Endothelial cell of umbilical vein (primary cell): ENCODE measurements around the gene KIDINS220. TPM values are rescaled to one million over a fixed set of nuclear protein-coding genes. Genes with fewer than 3 reads are reported as not detected.

Experiments used
- BruUV-seq: library from RNA; stranded (reverse); fragments of 400-500 nt; replicated peaks from 2 replicates; lab custom pipeline; 2021; lab: Mats Ljungman, UMichigan
- CTCF ChIA-PET: fragments of 300-600, 350-600 bp; sonication (Branson Sonifier 250); formaldehyde crosslinking; loops from one replicate; lab custom pipeline; 2021; ENCODE audit warnings: antibody characterized with exemption, inconsistent platforms; lab: Charles Lee
- POLR2A ChIA-PET: fragments of 300-600, 350-600 bp; sonication (Branson Sonifier 250); formaldehyde crosslinking; loops from one replicate; lab custom pipeline; 2021; ENCODE audit warnings: antibody characterized with exemption, inconsistent platforms; lab: Charles Lee
- DNase-seq: peaks from one replicate; pipeline ENCODE4 v3.0.0-alpha.2; 2011; ENCODE audit warnings: low read depth, low spot score
- FAIRE-seq: peaks from 2 replicates; lab custom pipeline; 2011; peaks lifted over from hg19 to GRCh38; lab: Jason Lieb, UNC
- H2AFZ ChIP-seq: 2 replicates; pipeline ENCODE4 v1.6.0; 2012; ENCODE audit warnings: low read depth, low read length, control low read depth, inconsistent platforms
- H3K27ac ChIP-seq: 2 replicates; pipeline ENCODE4 v1.5.1; 2011; ENCODE audit warnings: low read depth, mild to moderate bottlenecking, control low read depth, low read length, moderate library complexity; ENCODE audit not compliant: insufficient read depth
- H3K27me3 ChIP-seq, 2 experiments: 2 replicates each; pipeline versions ENCODE4 v1.6.0 to v1.6.1; 2011; ENCODE audit warnings: low read length in 2 of 2, mixed read lengths in 1 of 2; ENCODE audit not compliant: control insufficient read depth in 2 of 2, insufficient read depth in 2 of 2
- H3K36me3 ChIP-seq, 2 experiments: 2 replicates in 1 of 2; 3 replicates in 1 of 2; pipeline ENCODE4 v1.5.1; 2011; ENCODE audit warnings: low read length in 2 of 2, mild to moderate bottlenecking in 1 of 2, moderate library complexity in 1 of 2; ENCODE audit not compliant: control insufficient read depth in 2 of 2, insufficient read depth in 2 of 2; ENCODE audit errors: extremely low read depth in 1 of 2
- H3K4me1 ChIP-seq: 3 replicates; pipeline ENCODE4 v1.5.1; 2011; ENCODE audit warnings: mild to moderate bottlenecking, low read length; ENCODE audit not compliant: control insufficient read depth, insufficient read depth; ENCODE audit errors: extremely low read depth
- H3K4me2 ChIP-seq: 2 replicates; pipeline ENCODE4 v1.6.1; 2011; ENCODE audit warnings: low read length, control low read depth, mixed read lengths; ENCODE audit not compliant: insufficient read depth
- H3K4me3 ChIP-seq, 3 experiments: fragments of 200-600 bp in 1 of 3; sonication (generic), shearing (Covaris generic) in 1 of 3; replicated peaks in 1 of 3; 2 replicates each; pipeline ENCODE4 v1.5.1; 2011 to 2016; ENCODE audit warnings: control low read depth in 3 of 3, low read length in 3 of 3, mild to moderate bottlenecking in 2 of 3, inconsistent platforms in 1 of 3, low read depth in 1 of 3, moderate library complexity in 1 of 3; ENCODE audit not compliant: insufficient read depth in 1 of 3
- H3K79me2 ChIP-seq: 2 replicates; pipeline ENCODE4 v1.6.0; 2012; ENCODE audit warnings: low read length, inconsistent platforms; ENCODE audit not compliant: control insufficient read depth, insufficient read depth
- H3K9ac ChIP-seq: replicated peaks from 2 replicates; pipeline ENCODE3; 2011; ENCODE audit warnings: low read length, control low read depth; ENCODE audit not compliant: insufficient read depth; ENCODE audit errors: extremely low read depth
- H3K9me1 ChIP-seq: replicated peaks from 3 replicates; pipeline ENCODE4 v1.6.0; 2011; ENCODE audit warnings: mild to moderate bottlenecking, low read length; ENCODE audit not compliant: control insufficient read depth, insufficient read depth; ENCODE audit errors: extremely low read depth
- H3K9me3 ChIP-seq: replicated peaks from 2 replicates; pipeline ENCODE4 v1.5.1; 2012; ENCODE audit warnings: low read length, inconsistent platforms; ENCODE audit not compliant: control insufficient read depth, insufficient read depth
- H4K20me1 ChIP-seq: replicated peaks from 2 replicates; pipeline ENCODE3; 2011; ENCODE audit warnings: mild to moderate bottlenecking, low read length; ENCODE audit not compliant: control insufficient read depth, insufficient read depth; ENCODE audit errors: extremely low read depth
- EZH2 ChIP-seq: IDR thresholded peaks from 2 replicates; pipeline ENCODE4 v1.6.1; 2012; ENCODE audit warnings: borderline replicate concordance, low read depth, mild to moderate bottlenecking, moderate library complexity, low read length, inconsistent platforms; ENCODE audit not compliant: severe bottlenecking
- FOS ChIP-seq: IDR thresholded peaks from 2 replicates; pipeline ENCODE4 v1.6.1; 2011; ENCODE audit warnings: mild to moderate bottlenecking, low read length, moderate library complexity, borderline replicate concordance; ENCODE audit not compliant: insufficient read depth
- GATA2 ChIP-seq: IDR thresholded peaks from 2 replicates; pipeline ENCODE4 v1.7.0; 2011; ENCODE audit warnings: low read depth, mild to moderate bottlenecking, moderate library complexity, mixed read lengths, low read length; ENCODE audit not compliant: insufficient read length, insufficient read depth
- JUN ChIP-seq: IDR thresholded peaks from 2 replicates; pipeline ENCODE4 v1.6.1; 2011; ENCODE audit warnings: borderline replicate concordance, low read depth; ENCODE audit not compliant: insufficient read length, insufficient read depth
- MYC ChIP-seq: IDR thresholded peaks from one replicate; pipeline ENCODE4 v1.6.1; 2011; ENCODE audit warnings: mild to moderate bottlenecking, low read depth, low read length
- POLR2A ChIP-seq: IDR thresholded peaks from 2 replicates; pipeline ENCODE4 v1.6.1; 2012; ENCODE audit warnings: low read depth, mild to moderate bottlenecking, control low read depth, low read length
- POLR2AphosphoS5 ChIP-seq: IDR thresholded peaks from 2 replicates; pipeline ENCODE4 v1.6.1; 2012; ENCODE audit warnings: low read depth, mild to moderate bottlenecking, control low read depth, low read length, moderate library complexity; ENCODE audit not compliant: insufficient read depth
- dilution Hi-C: fragments of 300-500 bp; cut with MboI; formaldehyde crosslinking; loops from one replicate; pipeline ENCODE4 v1.15.0; 2019; ENCODE audit warnings: low sequenced_read_pairs; ENCODE audit not compliant: extremely low pct_ligation_motif_present
- intact Hi-C: fragments of 100-400 bp; cut with micrococcal nuclease; formaldehyde crosslinking; loops from one replicate; pipeline ENCODE4 v1.10.0; 2022
- polyA plus RNA-seq, 4 experiments: library from polyadenylated mRNA; depleted of rRNA in 3 of 4; stranded (reverse) in 3 of 4; unstranded in 1 of 4; fragments of >200 nt; gene quantifications; 2 replicates each; pipeline versions ENCODE4 v1.2.1 to v1.2.3, GENCODE V29; 2011 to 2012; ENCODE audit warnings: missing spikeins in 1 of 4
- total RNA-seq: library from RNA; stranded (reverse); gene quantifications from 2 replicates; pipeline ENCODE4 v1.2.3, GENCODE V29; 2021
- TF ChIP-seq, protein P1 (sequence below), 2 donors: IDR thresholded peaks; 1 replicate in 1 of 2; 2 replicates in 1 of 2; pipeline ENCODE4 v1.5.1; 2011; ENCODE audit warnings: low read length in 2 of 2, mild to moderate bottlenecking in 2 of 2, moderate library complexity in 2 of 2, control low read depth in 1 of 2, inconsistent platforms in 1 of 2, low read depth in 1 of 2; ENCODE audit not compliant: insufficient read depth in 1 of 2; ENCODE audit errors: extremely low read depth in 1 of 2
- TF ChIP-seq, protein P2 (sequence below): IDR thresholded peaks from 2 replicates; pipeline ENCODE4 v1.6.1; 2011; ENCODE audit not compliant: insufficient read depth, insufficient read length

Gene KIDINS220
- total and polyA plus RNA-seq, 2 donors (not counting 3 experiments of a cell fraction or from before 2014, with no cell fraction given) = 33.9 to 41.3 TPM

DNA sequence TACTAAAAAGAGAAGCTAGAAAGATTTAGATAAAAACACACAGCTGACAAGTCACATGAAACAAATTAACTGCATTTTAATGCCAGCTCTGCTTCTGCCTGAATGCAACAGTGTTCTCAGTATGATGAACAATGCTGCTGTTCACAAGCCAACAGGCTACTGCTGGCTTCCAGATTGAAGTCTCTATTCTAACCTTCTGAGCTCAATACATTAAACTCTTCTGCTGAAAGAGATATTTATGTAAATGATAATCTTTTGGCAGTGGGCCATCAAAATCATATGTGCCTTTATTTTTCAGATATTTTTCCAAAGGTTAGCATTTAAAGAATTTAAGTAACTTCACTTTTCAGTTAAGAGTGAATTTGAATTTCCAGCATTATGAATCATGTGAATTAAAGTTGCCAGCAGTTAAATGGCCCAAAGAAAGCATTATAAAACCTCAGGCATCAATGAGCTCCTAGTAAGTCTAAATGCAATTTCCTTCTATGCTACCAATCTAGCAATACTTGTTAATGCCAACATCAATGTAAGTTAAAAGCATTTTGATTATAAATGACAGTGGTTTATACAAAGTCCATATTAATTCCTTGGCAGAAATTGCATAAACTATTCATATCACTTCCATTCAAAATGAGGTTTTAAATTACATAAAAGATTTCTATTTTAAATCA is 83.2 kb downstream of the KIDINS220 start:
- no peaks in the 10 kb centered on the region for H3K27me3 ChIP-seq
- dilution Hi-C loops = no loop called here
- no peak overlapping the region for H3K4me2 ChIP-seq
- peaks cover 2 to 9% of the 10 kb centered on the region in 2 experiments for H3K36me3 ChIP-seq
- H3K4me3 ChIP-seq = no peak overlapping the region
- H2AFZ ChIP-seq = no peak overlapping the region
- H3K9ac ChIP-seq = no peak overlapping the region
- intact Hi-C loops = no loop called here
- ChIA-PET CTCF (interaction anchor here (1.3 to 1.4 kb wide), 2 partner anchors 10 to 18 kb away, joined by 3 to 4 read pairs; no protein-coding TSS in a partner anchor), POLR2A (no interaction called here)
- H4K20me1 ChIP-seq = no peaks in the 10 kb centered on the region
- no peaks in the 10 kb centered on the region for H3K9me1 ChIP-seq
- no peak for FAIRE-seq
- no peaks in the 10 kb centered on the region for H3K79me2 ChIP-seq
- BruUV-seq = no TSS peak
- no peaks in the 10 kb centered on the region for H3K9me3 ChIP-seq
- H3K4me1 ChIP-seq = no peaks in the 10 kb centered on the region
- no peak for TF ChIP-seq MYC
- TF ChIP-seq, protein P1, sequence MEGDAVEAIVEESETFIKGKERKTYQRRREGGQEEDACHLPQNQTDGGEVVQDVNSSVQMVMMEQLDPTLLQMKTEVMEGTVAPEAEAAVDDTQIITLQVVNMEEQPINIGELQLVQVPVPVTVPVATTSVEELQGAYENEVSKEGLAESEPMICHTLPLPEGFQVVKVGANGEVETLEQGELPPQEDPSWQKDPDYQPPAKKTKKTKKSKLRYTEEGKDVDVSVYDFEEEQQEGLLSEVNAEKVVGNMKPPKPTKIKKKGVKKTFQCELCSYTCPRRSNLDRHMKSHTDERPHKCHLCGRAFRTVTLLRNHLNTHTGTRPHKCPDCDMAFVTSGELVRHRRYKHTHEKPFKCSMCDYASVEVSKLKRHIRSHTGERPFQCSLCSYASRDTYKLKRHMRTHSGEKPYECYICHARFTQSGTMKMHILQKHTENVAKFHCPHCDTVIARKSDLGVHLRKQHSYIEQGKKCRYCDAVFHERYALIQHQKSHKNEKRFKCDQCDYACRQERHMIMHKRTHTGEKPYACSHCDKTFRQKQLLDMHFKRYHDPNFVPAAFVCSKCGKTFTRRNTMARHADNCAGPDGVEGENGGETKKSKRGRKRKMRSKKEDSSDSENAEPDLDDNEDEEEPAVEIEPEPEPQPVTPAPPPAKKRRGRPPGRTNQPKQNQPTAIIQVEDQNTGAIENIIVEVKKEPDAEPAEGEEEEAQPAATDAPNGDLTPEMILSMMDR (IDR thresholded peaks at IDR 0.05; ENCODE audit: extremely low read depth in 1 of 2, insufficient read depth in 1 of 2, low read depth in 1 of 2, low read length in 2 of 2) = no peak
- TF ChIP-seq POLR2A = no peak
- no peak for TF ChIP-seq FOS
- TF ChIP-seq POLR2AphosphoS5 = no peak
- TF ChIP-seq GATA2 = no peak
- TF ChIP-seq, protein P2, sequence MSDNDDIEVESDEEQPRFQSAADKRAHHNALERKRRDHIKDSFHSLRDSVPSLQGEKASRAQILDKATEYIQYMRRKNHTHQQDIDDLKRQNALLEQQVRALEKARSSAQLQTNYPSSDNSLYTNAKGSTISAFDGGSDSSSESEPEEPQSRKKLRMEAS = no peak
- TF ChIP-seq EZH2 = no peak
- no peak for TF ChIP-seq JUN
- no peak for DNase-seq
- H3K27ac ChIP-seq = no peak overlapping the region
